ENCODE results near the gene KCNJ18. TPM values are rescaled to one million over a fixed set of nuclear protein-coding genes. Genes with fewer than 3 reads are reported as not detected.
"Not testable (repeated sequence)": the region's sequence is repeated elsewhere in the genome, so short reads cannot be mapped to it uniquely, and the experiment has no call there.

KCNJ18 gene
- not detected for total RNA-seq (ENCODE audit: unreplicated experiment)
- long read RNA-seq: 0 reads

- H3K4me3 Mint-ChIP-seq (ENCODE audit: unreplicated experiment); DNase-seq: not testable (repeated sequence)
These were observed at the start of gene KCNJ18 for GRCh38 chr17:21691883-21692703. TSS of gene KCNJ18 (plus strand) at chr17:21692523. CDS start at chr17:21702787, 10,264 bp downstream.

GRCh38 chr17:21648125-21648524, 44.2 kb upstream of the KCNJ18 start:
- not testable (repeated sequence) for H3K4me3 Mint-ChIP-seq (ENCODE audit: unreplicated experiment); H3K27ac Mint-ChIP-seq (ENCODE audit: unreplicated experiment); H3K36me3 Mint-ChIP-seq (ENCODE audit: unreplicated experiment); DNase-seq; H3K4me1 Mint-ChIP-seq (ENCODE audit: low read depth, unreplicated experiment)
- peaks cover 10% of the 10 kb centered on the region for H3K27me3 Mint-ChIP-seq (ENCODE audit: unreplicated experiment)
- H3K9me3 Mint-ChIP-seq (ENCODE audit: unreplicated experiment): peaks cover 13% of the 10 kb centered on the region

More at GRCh38 chr17:21691883-21692703, at the start of gene KCNJ18:
- H3K9me3 Mint-ChIP-seq (ENCODE audit: unreplicated experiment); H3K36me3 Mint-ChIP-seq (ENCODE audit: unreplicated experiment); H3K27ac Mint-ChIP-seq (ENCODE audit: unreplicated experiment); H3K4me1 Mint-ChIP-seq (ENCODE audit: low read depth, unreplicated experiment): not testable (repeated sequence)
- H3K27me3 Mint-ChIP-seq (ENCODE audit: unreplicated experiment): peaks cover 11% of the 10 kb centered on the region

- H3K36me3 Mint-ChIP-seq (ENCODE audit: unreplicated experiment); H3K27ac Mint-ChIP-seq (ENCODE audit: unreplicated experiment); H3K4me1 Mint-ChIP-seq (ENCODE audit: low read depth, unreplicated experiment); H3K4me3 Mint-ChIP-seq (ENCODE audit: unreplicated experiment); DNase-seq: not testable (repeated sequence)
- Mint-ChIP-seq H3K9me3 (ENCODE audit: unreplicated experiment) (peaks cover 13% of the 10 kb centered on the region), H3K27me3 (ENCODE audit: unreplicated experiment) (peaks cover 10% of the 10 kb centered on the region)
These were observed 42.3 kb upstream of the KCNJ18 start for GRCh38 chr17:21650043-21650442.

DNA sequence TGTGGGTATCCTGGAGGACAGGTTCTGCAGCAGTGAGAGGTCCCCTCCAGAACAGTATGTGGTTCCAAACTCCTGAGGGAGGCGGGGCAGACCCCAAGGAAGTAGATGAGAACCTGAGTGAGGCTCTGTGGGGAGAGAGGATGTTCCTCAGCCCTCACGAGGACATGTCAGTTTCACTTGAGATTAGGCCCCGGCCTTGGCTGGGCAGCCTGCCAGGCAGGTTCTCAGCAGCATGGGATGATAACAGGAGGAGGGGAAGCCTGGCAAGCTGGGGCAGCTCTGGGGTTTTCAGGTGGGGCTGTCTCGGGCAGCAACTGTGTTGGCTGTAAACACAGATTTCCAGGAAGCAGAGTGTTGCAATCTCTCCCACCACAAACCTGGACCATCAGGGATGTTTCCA, 40.3 kb upstream of the KCNJ18 start:
- Mint-ChIP-seq H3K27me3 (ENCODE audit: unreplicated experiment) (peaks cover 10% of the 10 kb centered on the region), H3K9me3 (ENCODE audit: unreplicated experiment) (peaks cover 14% of the 10 kb centered on the region)
- not testable (repeated sequence) for H3K4me3 Mint-ChIP-seq (ENCODE audit: unreplicated experiment); H3K4me1 Mint-ChIP-seq (ENCODE audit: low read depth, unreplicated experiment); H3K27ac Mint-ChIP-seq (ENCODE audit: unreplicated experiment); DNase-seq; H3K36me3 Mint-ChIP-seq (ENCODE audit: unreplicated experiment)

DNA sequence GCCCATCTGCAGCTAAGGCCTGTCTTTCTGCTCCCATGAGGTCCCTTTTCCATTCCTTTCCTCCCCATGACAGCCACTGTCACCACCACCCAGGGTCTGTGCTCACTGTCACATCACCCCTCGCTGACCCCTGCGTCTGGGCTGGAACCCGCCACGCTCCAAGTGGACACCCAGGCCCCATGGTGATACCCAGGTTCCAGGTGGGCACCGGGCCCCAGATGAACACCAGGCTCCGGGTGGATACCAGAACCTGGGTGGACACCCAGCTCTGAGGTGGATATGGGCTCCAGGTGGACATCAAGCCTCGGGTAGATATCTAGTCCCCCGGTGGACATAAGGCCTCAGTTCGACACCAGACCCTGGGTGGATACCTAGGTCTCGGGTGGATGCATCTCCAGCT, 39.1 kb upstream of the KCNJ18 start:
- not testable (repeated sequence) for H3K27ac Mint-ChIP-seq (ENCODE audit: unreplicated experiment); H3K36me3 Mint-ChIP-seq (ENCODE audit: unreplicated experiment); H3K4me1 Mint-ChIP-seq (ENCODE audit: low read depth, unreplicated experiment); DNase-seq; H3K4me3 Mint-ChIP-seq (ENCODE audit: unreplicated experiment)
- peaks cover 14% of the 10 kb centered on the region for H3K9me3 Mint-ChIP-seq (ENCODE audit: unreplicated experiment)
- H3K27me3 Mint-ChIP-seq (ENCODE audit: unreplicated experiment): peaks cover 10% of the 10 kb centered on the region

- not testable (repeated sequence) for H3K27me3 Mint-ChIP-seq (ENCODE audit: unreplicated experiment); H3K4me3 Mint-ChIP-seq (ENCODE audit: unreplicated experiment); H3K36me3 Mint-ChIP-seq (ENCODE audit: unreplicated experiment); H3K27ac Mint-ChIP-seq (ENCODE audit: unreplicated experiment); H3K4me1 Mint-ChIP-seq (ENCODE audit: low read depth, unreplicated experiment); H3K9me3 Mint-ChIP-seq (ENCODE audit: unreplicated experiment); DNase-seq
These were observed 35.6 kb upstream of the KCNJ18 start for GRCh38 chr17:21656518-21657309.

DNA sequence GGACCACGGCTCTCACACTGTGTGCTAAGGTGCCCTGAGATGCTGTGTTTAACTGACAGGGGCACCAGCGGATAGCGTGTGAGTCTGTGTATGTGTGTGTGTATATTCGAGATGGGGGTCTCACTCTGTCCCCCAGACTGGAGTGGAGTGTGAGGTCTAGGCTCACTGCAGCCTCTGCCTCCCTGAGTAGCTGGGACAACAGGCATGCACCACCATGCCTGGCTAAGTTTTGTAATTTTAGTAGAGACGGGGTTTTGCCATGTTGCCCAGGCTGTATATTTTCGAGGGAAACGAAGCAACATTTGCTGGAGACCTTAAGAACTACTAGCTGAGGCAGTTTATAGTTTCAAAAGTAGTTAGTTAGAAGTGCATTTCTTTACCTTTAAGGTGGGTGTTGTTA, 32.7 kb upstream of the KCNJ18 start:
- not testable (repeated sequence) for H3K4me1 Mint-ChIP-seq (ENCODE audit: low read depth, unreplicated experiment); H3K27me3 Mint-ChIP-seq (ENCODE audit: unreplicated experiment); H3K36me3 Mint-ChIP-seq (ENCODE audit: unreplicated experiment); H3K27ac Mint-ChIP-seq (ENCODE audit: unreplicated experiment); H3K4me3 Mint-ChIP-seq (ENCODE audit: unreplicated experiment); DNase-seq
- H3K9me3 Mint-ChIP-seq (ENCODE audit: unreplicated experiment): peaks cover 11% of the 10 kb centered on the region

- DNase-seq; H3K27me3 Mint-ChIP-seq (ENCODE audit: unreplicated experiment); H3K36me3 Mint-ChIP-seq (ENCODE audit: unreplicated experiment); H3K4me1 Mint-ChIP-seq (ENCODE audit: low read depth, unreplicated experiment); H3K4me3 Mint-ChIP-seq (ENCODE audit: unreplicated experiment); H3K27ac Mint-ChIP-seq (ENCODE audit: unreplicated experiment): not testable (repeated sequence)
- H3K9me3 Mint-ChIP-seq (ENCODE audit: unreplicated experiment): peaks cover 14% of the 10 kb centered on the region
These were observed 30.9 kb upstream of the KCNJ18 start for GRCh38 chr17:21661455-21661854.

DNA sequence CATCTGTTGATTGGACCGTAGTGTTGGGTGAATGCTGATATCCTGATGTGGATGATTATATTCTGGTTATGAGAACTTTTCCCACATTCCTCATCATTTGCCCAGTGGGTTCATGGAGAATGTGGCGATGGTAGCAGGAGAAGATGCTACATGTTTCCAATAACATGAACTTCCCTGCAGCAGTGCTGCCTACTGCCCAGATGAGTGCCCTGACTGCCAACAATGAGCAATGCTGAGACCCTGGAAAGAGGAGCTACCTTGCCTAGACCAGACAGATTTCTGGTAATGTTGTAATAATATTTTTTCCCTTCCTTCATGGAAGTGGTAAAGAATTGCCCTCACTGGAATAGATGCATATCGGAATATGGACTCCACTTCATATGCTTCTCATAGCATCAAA, 29.2 kb upstream of the KCNJ18 start:
- not testable (repeated sequence) for H3K4me1 Mint-ChIP-seq (ENCODE audit: low read depth, unreplicated experiment); DNase-seq; H3K27ac Mint-ChIP-seq (ENCODE audit: unreplicated experiment); H3K4me3 Mint-ChIP-seq (ENCODE audit: unreplicated experiment)
- peaks cover 21% of the 10 kb centered on the region for H3K9me3 Mint-ChIP-seq (ENCODE audit: unreplicated experiment)
- peaks cover 10% of the 10 kb centered on the region for H3K27me3 Mint-ChIP-seq (ENCODE audit: unreplicated experiment)
- peaks cover 13% of the 10 kb centered on the region for H3K36me3 Mint-ChIP-seq (ENCODE audit: unreplicated experiment)

GRCh38 chr17:21663614-21664474, 28.5 kb upstream of the KCNJ18 start:
- H3K4me1 Mint-ChIP-seq (ENCODE audit: low read depth, unreplicated experiment); H3K4me3 Mint-ChIP-seq (ENCODE audit: unreplicated experiment); DNase-seq; H3K27ac Mint-ChIP-seq (ENCODE audit: unreplicated experiment): not testable (repeated sequence)
- H3K9me3 Mint-ChIP-seq (ENCODE audit: unreplicated experiment): peaks cover 21% of the 10 kb centered on the region
- peaks cover 10% of the 10 kb centered on the region for H3K27me3 Mint-ChIP-seq (ENCODE audit: unreplicated experiment)
- peaks cover 13% of the 10 kb centered on the region for H3K36me3 Mint-ChIP-seq (ENCODE audit: unreplicated experiment)

- peaks cover 13% of the 10 kb centered on the region for H3K27me3 Mint-ChIP-seq (ENCODE audit: unreplicated experiment)
- not testable (repeated sequence) for H3K4me1 Mint-ChIP-seq (ENCODE audit: low read depth, unreplicated experiment); H3K27ac Mint-ChIP-seq (ENCODE audit: unreplicated experiment); DNase-seq; H3K4me3 Mint-ChIP-seq (ENCODE audit: unreplicated experiment)
- H3K9me3 Mint-ChIP-seq (ENCODE audit: unreplicated experiment): peaks cover 20% of the 10 kb centered on the region
- H3K36me3 Mint-ChIP-seq (ENCODE audit: unreplicated experiment): peaks cover 13% of the 10 kb centered on the region
These were observed 27.2 kb upstream of the KCNJ18 start for GRCh38 chr17:21665171-21665570.
